ENCODE measurements around the gene PPT1. TPM values are rescaled to one million over a fixed set of nuclear protein-coding genes. Genes with fewer than 3 reads are reported as not detected.
A peak's percentile ranks its signal among the peaks of the same experiment; 100 is the strongest.

The PPT1 gene
- total and polyA plus RNA-seq, 2 of the 8 experiments (the other 6 are each of a cell fraction or from before 2014, with no cell fraction given) = 77.1 to 150 TPM

DNA sequence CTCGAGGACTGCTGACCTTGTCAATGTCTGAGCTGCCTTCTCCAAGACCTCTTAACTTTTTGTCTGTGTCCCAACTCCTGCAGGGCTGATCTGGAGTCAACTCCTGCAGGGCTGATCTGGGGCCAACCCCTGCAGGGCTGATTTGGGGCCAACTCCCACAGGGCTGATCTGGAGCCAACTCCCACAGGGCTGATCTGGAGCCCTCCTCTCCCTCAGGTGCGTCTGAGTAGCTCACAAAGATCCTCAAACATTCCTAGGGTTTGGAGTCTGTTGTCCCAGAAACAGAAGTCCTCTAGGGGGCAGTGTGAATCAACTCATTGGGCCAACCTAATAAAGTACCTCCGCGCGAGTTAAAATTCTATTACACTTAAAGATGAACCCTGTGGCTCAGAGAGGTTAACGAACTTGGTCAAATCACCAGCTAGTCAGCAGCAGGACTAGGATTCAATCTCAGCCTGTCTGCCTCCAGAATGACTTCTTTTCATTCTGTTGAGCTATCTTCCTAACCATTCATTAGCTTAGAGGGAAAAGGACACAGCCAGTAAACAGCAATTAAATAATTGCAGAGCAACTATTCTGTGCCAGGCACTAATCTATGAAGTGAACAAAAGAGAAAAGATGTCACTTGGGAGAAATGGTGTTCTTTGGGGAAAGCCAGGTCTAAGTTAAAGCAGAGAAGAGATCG is 47.0 kb upstream of the PPT1 start (continued):
- TF ChIP-seq, protein P1, sequence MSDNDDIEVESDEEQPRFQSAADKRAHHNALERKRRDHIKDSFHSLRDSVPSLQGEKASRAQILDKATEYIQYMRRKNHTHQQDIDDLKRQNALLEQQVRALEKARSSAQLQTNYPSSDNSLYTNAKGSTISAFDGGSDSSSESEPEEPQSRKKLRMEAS (IDR thresholded peaks at IDR 0.05) = 0 out of 2 replicates have a peak, but pooled peaks have one; percentile 8
- TF ChIP-seq EGR1 (IDR thresholded peaks at IDR 0.05; ENCODE audit: borderline replicate concordance, low read depth, low read length) = no peak
- TF ChIP-seq POLR2A (IDR thresholded peaks at IDR 0.05; ENCODE audit: control extremely low read depth in 1 of 2, low read depth in 2 of 2, low read length in 2 of 2) = peak in 1 of 2 experiments; percentile 41; a peak in 1 of 3 replicates
- TF ChIP-seq RFX5 (IDR thresholded peaks at IDR 0.05; ENCODE audit: borderline replicate concordance, low read depth, low read length) = no peak
- peak; percentile 88 to 89 for TF ChIP-seq RAD21 (IDR thresholded peaks at IDR 0.05 in 1 of 2, conservative IDR thresholded peaks at IDR 0.05 in 1 of 2; ENCODE audit: low read depth in 2 of 2, low read length in 2 of 2)

Data from H1 (cell line).